HL-60 (cell line): Measurements from ENCODE around the gene LHX2.

Experiments
- DNase-seq, 2 experiments: peaks; one replicate each; pipeline ENCODE4 v3.0.0-alpha.2; 2010 to 2020; ENCODE audit warnings: low read depth in 1 of 2, low spot score in 1 of 2
- H3K27ac ChIP-seq: fragments of 250-450 bp; sonication (Bioruptor Pico); replicated peaks from 2 replicates; pipeline ENCODE4 v1.5.1; 2020; ENCODE audit warnings: mild to moderate bottlenecking, moderate library complexity
- H3K27me3 ChIP-seq: fragments of 250-450 bp; sonication (Bioruptor Pico); 2 replicates; pipeline ENCODE4 v1.5.1; 2021; ENCODE audit warnings: mild to moderate bottlenecking, moderate library complexity; ENCODE audit not compliant: insufficient read depth, poor library complexity, severe bottlenecking
- H3K4me3 ChIP-seq: replicated peaks from 2 replicates; pipeline ENCODE4 v1.5.1; 2011; ENCODE audit warnings: mild to moderate bottlenecking, control low read depth, low read length; ENCODE audit not compliant: insufficient read depth
- CTCF ChIP-seq: IDR thresholded peaks from one replicate; pipeline ENCODE4 v1.5.1; 2011; ENCODE audit warnings: low read length, control low read depth, inconsistent platforms; ENCODE audit not compliant: insufficient read depth
- GABPA ChIP-seq: IDR thresholded peaks from 2 replicates; pipeline ENCODE4 v1.6.1; 2012; ENCODE audit warnings: low read depth
- POLR2AphosphoS5 ChIP-seq: IDR thresholded peaks from 2 replicates; pipeline ENCODE4 v1.6.1; 2012; ENCODE audit warnings: low read depth
- SPI1 ChIP-seq: IDR thresholded peaks from 2 replicates; pipeline ENCODE4 v1.6.1; 2012; ENCODE audit warnings: low read depth, mild to moderate bottlenecking, borderline replicate concordance
- TF ChIP-seq, protein P1 (sequence below): IDR thresholded peaks from 2 replicates; pipeline ENCODE4 v1.6.1; 2012; ENCODE audit warnings: low read depth; ENCODE audit not compliant: insufficient replicate concordance

LHX2 gene

GRCh38 chr9:124001458-124001799 lies 10.1 kb upstream of the LHX2 start:
- DNase-seq = no peak
- H3K4me3 ChIP-seq = no peak overlapping the region
- TF ChIP-seq CTCF (no peak), POLR2AphosphoS5 (no peak), SPI1 (no peak), GABPA (no peak)
- TF ChIP-seq, protein P1, sequence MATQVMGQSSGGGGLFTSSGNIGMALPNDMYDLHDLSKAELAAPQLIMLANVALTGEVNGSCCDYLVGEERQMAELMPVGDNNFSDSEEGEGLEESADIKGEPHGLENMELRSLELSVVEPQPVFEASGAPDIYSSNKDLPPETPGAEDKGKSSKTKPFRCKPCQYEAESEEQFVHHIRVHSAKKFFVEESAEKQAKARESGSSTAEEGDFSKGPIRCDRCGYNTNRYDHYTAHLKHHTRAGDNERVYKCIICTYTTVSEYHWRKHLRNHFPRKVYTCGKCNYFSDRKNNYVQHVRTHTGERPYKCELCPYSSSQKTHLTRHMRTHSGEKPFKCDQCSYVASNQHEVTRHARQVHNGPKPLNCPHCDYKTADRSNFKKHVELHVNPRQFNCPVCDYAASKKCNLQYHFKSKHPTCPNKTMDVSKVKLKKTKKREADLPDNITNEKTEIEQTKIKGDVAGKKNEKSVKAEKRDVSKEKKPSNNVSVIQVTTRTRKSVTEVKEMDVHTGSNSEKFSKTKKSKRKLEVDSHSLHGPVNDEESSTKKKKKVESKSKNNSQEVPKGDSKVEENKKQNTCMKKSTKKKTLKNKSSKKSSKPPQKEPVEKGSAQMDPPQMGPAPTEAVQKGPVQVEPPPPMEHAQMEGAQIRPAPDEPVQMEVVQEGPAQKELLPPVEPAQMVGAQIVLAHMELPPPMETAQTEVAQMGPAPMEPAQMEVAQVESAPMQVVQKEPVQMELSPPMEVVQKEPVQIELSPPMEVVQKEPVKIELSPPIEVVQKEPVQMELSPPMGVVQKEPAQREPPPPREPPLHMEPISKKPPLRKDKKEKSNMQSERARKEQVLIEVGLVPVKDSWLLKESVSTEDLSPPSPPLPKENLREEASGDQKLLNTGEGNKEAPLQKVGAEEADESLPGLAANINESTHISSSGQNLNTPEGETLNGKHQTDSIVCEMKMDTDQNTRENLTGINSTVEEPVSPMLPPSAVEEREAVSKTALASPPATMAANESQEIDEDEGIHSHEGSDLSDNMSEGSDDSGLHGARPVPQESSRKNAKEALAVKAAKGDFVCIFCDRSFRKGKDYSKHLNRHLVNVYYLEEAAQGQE = no peak
- H3K27ac ChIP-seq = no peak overlapping the region
- H3K27me3 ChIP-seq = peaks cover 68% of the 10 kb centered on the region

GRCh38 chr9:124001866-124002525 lies 9.6 kb upstream of the LHX2 start:
- Histone ChIP-seq H3K27ac (no peak overlapping the region), H3K4me3 (no peak overlapping the region), H3K27me3 (peaks cover 72% of the 10 kb centered on the region)
- no peak for TF ChIP-seq GABPA
- TF ChIP-seq SPI1 = no peak
- TF ChIP-seq CTCF = no peak
- TF ChIP-seq POLR2AphosphoS5 = no peak
- TF ChIP-seq, protein P1 = no peak
- DNase-seq = no peak

DNA sequence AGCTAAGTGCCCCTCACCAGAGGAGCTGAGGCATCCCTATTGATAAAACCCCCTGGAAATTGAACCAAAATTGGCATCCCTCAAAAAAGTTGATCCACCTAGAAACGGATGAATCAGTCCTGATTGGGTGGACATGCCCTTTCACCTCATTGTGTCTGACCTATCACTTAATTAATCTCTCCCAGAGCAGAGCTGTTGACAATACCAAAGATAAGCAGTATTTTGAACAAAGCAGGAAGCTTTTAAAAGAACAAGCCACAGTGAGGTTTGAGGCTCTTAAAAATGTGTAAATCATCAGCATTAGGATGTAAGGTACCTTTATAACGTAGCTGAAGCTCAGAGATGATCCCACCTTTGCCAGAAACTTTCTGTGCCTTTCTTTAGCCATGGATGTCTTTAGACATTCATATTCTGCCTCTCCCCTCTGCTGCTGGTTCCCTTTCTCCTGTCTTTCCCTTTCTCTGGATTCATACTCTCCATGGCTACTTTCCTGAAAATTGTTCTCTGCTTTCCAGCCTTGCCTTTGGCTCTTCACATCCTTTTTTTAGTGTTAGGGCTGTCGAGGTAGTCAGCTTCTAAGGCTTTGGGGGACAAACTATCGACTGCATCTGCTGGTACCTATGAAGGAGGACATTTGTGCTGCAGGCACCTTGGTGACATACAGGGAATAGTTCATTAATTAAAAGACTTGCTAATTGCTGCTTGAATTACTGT lies 7.8 kb upstream of the LHX2 start:
- no peak for TF ChIP-seq CTCF
- TF ChIP-seq SPI1 = no peak
- TF ChIP-seq POLR2AphosphoS5 = no peak
- no peak for DNase-seq
- Histone ChIP-seq H3K4me3 (no peak overlapping the region), H3K27ac (no peak overlapping the region), H3K27me3 (peaks cover 86% of the 10 kb centered on the region)
